Measurements from ENCODE around the gene GNB1.
"Not testable (repeated sequence)": the region's sequence is repeated elsewhere in the genome, so short reads cannot be mapped to it uniquely, and the experiment has no call there.

GNB1 gene

DNA sequence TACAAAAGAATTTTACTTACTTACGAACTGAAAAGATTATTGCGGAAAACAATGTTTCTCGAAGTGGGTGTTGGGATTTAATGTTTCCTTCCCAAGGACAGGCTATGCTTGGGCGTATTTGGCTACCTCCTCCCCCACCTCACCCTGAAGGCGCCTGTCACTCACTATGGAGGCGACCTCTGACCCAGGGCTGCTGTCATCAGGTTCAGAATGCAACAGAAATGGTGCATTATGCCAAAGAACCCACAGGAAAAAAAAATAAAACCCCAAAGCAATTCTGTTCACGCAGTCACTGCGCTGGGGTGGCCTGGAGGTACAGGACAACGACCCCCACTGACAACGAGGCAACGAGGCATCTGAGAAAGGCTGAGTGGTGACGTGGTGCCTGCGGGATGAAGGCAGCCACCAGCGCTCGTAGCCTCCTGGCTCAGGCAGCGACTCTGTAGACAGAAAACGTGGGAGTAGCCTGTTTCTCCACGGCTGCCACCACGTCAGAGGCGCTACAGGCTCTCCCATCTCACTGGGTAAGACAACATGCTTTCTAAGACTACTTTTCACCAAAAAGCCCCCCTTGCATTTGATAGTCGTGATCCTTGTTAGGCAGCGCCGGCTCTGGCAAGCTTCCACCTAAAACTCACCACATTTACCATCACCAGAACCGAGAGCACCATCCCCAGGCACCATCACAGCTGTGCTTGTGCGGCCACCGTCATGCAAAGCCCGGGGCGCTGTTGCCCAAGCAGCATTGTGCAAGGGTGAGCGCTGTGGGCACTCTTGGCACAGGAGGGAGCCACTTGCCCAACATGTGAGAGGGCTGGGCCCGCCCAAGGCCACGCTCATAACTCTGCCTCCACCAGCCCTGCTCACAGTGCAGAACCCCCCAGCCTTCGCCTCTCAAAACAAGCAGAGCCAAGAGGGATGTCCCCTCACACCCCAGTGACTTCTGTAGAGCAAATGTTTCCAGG lies 126.9 kb downstream of the GNB1 start:
- no peak for DNase-seq (ENCODE audit: low read depth, low spot score)

GRCh38 chr1:1761504-1762376 lies 129.1 kb downstream of the GNB1 start:
- no peak for DNase-seq (ENCODE audit: low read depth, low spot score)

- no peak for DNase-seq (ENCODE audit: low read depth, low spot score)
These were observed 130.2 kb downstream of the GNB1 start for GRCh38 chr1:1760715-1761114.

- no peak for DNase-seq (ENCODE audit: low read depth, low spot score)
These were observed 130.6 kb downstream of the GNB1 start for GRCh38 chr1:1760345-1760650.

- no peak for DNase-seq (ENCODE audit: low read depth, low spot score)
These were observed 131.2 kb downstream of the GNB1 start for GRCh38 chr1:1759456-1760344.

DNA sequence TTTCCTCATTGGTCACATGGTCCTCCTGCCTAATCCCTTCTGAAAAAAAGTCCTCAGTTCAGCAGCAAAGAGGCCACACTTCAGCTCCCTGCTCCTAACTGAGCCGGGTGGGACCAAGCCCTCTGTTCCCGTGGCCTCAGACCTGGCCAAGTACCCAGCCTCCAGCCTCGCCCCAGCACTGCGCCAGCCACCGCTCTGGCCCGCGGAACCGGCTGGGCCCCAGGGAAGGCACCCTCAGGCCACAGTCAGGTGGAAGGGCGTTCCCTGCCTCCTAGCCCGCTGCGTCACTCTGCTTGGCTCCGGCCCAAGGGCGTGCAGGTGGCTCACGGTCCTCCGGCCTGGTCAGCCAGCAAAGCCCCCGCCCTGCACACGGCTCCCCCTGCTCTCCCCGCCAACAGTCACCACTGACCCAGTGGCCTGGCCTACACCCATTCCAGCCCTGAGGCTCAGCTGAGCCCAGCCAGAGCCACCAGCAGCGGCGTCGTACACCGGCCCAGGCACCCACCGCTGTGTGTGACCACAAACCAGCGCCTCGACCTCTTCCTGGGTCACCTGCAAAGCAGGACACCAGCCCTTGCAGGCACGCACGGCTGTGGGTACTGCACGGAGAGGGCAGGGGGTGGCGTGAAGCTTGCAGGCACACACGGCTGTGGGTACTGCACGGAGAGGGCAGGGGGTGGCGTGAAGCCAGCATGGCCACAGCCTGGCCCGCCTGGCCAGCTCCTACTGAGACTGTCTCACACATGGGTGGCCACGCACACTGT lies 132.0 kb downstream of the GNB1 start:
- DNase-seq (ENCODE audit: low read depth, low spot score): no peak

- DNase-seq (ENCODE audit: low read depth, low spot score): no peak
These were observed 132.7 kb downstream of the GNB1 start for GRCh38 chr1:1758059-1758621.

DNA sequence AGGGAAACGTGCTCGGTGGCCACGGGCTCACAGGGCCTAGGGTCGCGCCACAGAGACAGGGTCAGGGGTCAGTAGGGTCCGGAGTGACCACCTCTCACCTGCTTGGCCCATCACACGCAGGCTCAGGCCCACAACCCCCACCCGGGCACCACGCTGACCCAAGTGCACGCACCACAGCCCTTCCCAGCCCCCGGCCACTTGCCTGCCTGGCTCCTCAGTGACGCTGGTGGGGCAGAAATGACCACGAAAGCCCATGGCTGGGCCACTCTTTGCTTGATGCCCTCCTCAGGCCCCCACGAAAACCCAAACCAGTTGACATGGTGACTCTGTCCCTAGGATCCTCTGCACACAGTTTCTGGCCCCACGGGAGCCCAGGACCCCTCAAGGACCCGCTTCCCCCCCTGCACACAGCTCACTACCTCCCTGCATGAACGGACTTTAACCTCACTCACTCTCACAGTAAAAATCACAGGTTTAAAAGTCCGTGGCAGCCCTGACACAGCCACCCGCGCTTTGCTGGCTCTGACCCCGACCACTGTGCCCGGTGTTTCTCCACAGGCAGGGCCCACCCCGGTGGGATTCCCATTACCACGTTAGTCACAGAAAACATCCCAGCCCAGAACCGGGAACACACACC lies 133.3 kb downstream of the GNB1 start:
- DNase-seq (ENCODE audit: low read depth, low spot score): no peak

GRCh38 chr1:1756661-1757421 lies 134.0 kb downstream of the GNB1 start:
- no peak for DNase-seq (ENCODE audit: low read depth, low spot score)

DNA sequence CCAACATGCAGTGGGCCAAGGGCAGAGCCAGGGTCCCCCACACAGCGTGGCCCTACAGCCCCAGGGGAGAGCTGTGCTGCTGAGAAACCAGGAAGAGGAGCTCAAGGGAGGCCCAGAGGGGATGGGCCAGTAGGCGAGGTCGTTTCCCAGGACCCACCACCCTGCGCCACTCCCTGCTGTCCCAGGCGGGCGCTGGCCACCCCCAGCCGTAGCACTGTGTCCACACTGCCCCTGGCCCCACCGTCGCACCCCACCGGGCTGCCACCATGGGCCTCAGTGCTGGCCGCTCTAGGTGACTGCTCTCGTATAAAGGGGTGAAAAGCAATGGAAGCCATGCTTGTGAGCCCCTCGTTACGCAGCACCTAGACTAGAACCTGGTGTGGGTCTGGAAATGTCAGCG lies 135.0 kb downstream of the GNB1 start:
- no peak for DNase-seq (ENCODE audit: low read depth, low spot score)

DNA sequence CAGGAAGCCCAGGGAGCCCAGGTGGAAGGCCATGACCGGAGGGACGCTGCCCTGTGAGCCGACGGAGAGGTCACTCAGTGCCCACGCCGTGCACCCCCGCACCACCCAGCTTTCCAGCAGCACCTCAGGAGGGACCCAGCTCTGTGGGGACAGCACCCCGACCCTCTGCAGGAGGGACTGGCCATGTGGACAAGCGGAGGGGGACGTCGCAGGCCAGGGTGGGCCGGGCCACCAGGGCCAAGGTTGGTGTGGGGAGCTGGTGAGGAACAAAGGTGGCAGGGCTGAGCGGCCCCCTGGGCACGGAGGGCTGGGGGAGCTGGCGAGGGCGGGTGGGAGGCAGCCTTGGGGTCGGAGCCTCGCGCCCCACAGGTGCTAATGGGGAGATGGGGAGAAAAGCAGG lies 135.5 kb downstream of the GNB1 start:
- no peak for DNase-seq (ENCODE audit: low read depth, low spot score)

GRCh38 chr1:1754051-1754815 lies 136.7 kb downstream of the GNB1 start:
- DNase-seq (ENCODE audit: low read depth, low spot score): no peak

- no peak for DNase-seq (ENCODE audit: low read depth, low spot score)
These were observed 137.3 kb downstream of the GNB1 start for GRCh38 chr1:1753607-1754005.

DNA sequence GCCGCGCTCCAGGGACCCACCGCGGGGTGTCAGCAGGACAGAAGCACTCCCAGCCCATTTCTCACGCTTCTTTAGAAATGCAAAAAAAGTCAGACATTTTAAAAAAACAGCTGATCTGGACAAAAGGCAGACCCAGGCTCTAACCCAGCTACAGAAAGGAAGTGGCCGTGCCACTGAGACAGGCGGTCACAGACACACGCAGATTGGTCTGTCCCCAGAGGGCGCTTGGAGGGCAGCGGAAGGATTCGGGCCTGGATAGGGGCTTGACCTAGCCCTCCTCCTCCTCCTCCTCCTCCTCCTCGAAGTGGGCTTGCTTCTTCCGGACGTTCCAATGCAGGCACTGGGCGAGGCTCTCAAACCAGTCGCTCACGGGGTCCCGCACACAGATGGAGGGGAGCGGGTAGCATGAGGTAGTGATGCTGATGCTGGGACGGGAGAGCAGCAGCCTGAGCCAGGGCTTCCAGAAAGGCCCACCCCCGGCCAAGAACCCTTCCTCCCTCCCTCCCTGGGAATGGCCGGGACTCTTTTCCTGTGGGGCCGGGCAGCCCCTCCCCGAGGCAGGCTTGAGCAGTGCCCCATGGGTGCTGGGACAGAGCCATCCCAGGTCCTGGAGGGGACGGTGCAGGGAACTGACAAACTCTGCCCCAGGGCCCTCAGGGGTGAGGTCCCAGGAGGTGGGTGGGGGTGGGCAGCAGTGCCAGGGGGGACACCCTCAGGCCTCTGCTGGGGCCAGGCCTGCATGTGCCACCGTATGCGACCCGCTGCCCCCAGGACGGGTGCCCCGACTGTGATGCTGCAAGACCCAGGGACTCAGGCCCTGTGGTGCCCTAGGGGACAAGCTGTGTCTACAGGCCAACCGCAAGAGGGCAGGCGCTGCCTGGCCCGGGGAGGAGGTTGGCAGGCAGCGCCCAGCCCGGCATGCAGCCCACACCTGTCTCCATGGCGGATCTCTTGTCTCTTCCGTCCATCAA lies 138.0 kb downstream of the GNB1 start:
- DNase-seq (ENCODE audit: low read depth, low spot score): no peak

- no peak for DNase-seq (ENCODE audit: low read depth, low spot score)
These were observed 138.7 kb downstream of the GNB1 start for GRCh38 chr1:1752190-1752589.

DNA sequence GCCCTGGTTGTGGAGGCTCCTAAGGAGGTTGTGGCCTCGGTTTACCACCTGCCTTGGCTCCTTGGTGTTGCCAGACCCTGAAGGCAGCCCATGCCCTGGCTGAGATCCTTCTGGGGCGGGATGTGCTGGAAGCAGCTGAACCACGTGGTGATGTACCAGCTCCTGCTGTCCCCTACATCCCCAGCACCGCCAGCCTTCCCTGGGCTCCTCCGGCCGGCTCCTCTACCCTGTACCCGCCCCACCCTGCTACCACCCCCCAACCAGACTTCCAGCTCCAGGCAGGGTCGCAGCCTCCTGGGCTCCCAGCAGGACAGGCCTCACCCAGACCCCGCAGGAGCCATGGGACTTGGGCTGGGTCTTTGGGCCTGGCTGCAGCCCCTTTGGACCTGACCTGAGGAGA lies 140.9 kb downstream of the GNB1 start:
- DNase-seq (ENCODE audit: low read depth, low spot score): not testable (repeated sequence)

DNA sequence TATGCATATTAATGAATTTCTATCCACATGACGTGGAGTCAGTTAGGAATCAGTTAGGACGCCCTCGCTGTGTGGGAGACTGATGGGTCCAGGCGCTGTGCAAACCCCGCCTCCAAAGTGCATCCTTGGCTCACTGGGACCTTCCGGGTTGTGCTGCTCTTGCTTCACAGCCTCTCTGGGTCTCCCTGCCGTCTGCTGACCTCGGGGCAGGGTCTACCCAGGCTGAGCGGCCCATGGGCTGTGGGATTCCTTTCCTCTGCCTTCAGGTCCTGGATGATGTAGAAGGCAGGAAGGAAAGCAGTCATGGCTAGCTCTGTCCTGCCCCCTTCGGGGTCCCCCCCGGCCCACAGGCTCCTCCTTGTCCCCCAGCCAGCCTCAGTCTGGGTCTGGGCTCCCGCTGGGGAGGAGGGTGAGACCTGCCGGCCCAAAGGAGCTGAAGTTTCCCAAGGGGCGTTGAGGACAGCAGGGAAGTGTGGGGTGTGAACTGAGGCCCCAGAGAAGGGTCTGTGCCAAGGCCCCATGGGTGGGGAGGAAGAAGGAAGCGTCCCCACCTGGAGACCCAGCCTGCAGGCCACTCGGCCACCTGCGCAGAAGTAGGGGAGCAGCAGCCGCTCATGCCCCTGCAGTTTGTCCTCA lies 142.1 kb downstream of the GNB1 start:
- no peak for DNase-seq (ENCODE audit: low read depth, low spot score)
